ENCODE data around the gene RABEPK.
"Not testable (repeated sequence)": the region's sequence is repeated elsewhere in the genome, so short reads cannot be mapped to it uniquely, and the experiment has no call there.

RABEPK gene

GRCh38 chr9:125214186-125214585 lies 13.8 kb downstream of the RABEPK start:
- Mint-ChIP-seq H3K4me3 (no peak overlapping the region), H3K27me3 (ENCODE audit: low read depth, poor library complexity) (no peaks in the 10 kb centered on the region), H3K36me3 (ENCODE audit: low read depth) (peaks cover 56% of the 10 kb centered on the region), H3K4me1 (no peaks in the 10 kb centered on the region), H3K27ac (peak overlapping the region; percentile 62), H3K9me3 (no peaks in the 10 kb centered on the region)
- no peak for DNase-seq
- no peak for TF ChIP-seq CTCF (IDR thresholded peaks at IDR 0.05)

- H3K4me3 Mint-ChIP-seq: no peak overlapping the region
- H3K36me3 Mint-ChIP-seq (ENCODE audit: low read depth): peaks cover 50% of the 10 kb centered on the region
- H3K9me3 Mint-ChIP-seq: no peaks in the 10 kb centered on the region
- H3K4me1 Mint-ChIP-seq: no peaks in the 10 kb centered on the region
- DNase-seq: no peak
- peak overlapping the region; percentile 66 for H3K27ac Mint-ChIP-seq
- H3K27me3 Mint-ChIP-seq (ENCODE audit: low read depth, poor library complexity): no peaks in the 10 kb centered on the region
- TF ChIP-seq CTCF (IDR thresholded peaks at IDR 0.05): no peak
Observed at GRCh38 chr9:125218621-125219020, 18.3 kb downstream of the RABEPK start.

- H3K36me3 Mint-ChIP-seq (ENCODE audit: low read depth): peaks cover 27% of the 10 kb centered on the region
- not testable (repeated sequence) for DNase-seq; H3K4me1 Mint-ChIP-seq; H3K4me3 Mint-ChIP-seq; H3K9me3 Mint-ChIP-seq; H3K27me3 Mint-ChIP-seq (ENCODE audit: low read depth, poor library complexity); H3K27ac Mint-ChIP-seq
Observed at GRCh38 chr9:125224858-125225257, 24.5 kb downstream of the RABEPK start.

- no peak overlapping the region for H3K27ac Mint-ChIP-seq
- H3K4me3 Mint-ChIP-seq: no peak overlapping the region
- H3K9me3 Mint-ChIP-seq: no peaks in the 10 kb centered on the region
- no peak for DNase-seq
- peaks cover 19% of the 10 kb centered on the region for H3K36me3 Mint-ChIP-seq (ENCODE audit: low read depth)
- H3K4me1 Mint-ChIP-seq: no peaks in the 10 kb centered on the region
- no peak for TF ChIP-seq CTCF (IDR thresholded peaks at IDR 0.05)
- no peaks in the 10 kb centered on the region for H3K27me3 Mint-ChIP-seq (ENCODE audit: low read depth, poor library complexity)
Observed at GRCh38 chr9:125227761-125228160, 27.4 kb downstream of the RABEPK start.

GRCh38 chr9:125233678-125234077 lies 33.3 kb downstream of the RABEPK start:
- no peak overlapping the region for H3K27ac Mint-ChIP-seq

GRCh38 chr9:125234099-125234498 lies 33.8 kb downstream of the RABEPK start:
- not testable (repeated sequence) for DNase-seq; H3K27me3 Mint-ChIP-seq (ENCODE audit: low read depth, poor library complexity); H3K4me3 Mint-ChIP-seq; H3K27ac Mint-ChIP-seq; H3K9me3 Mint-ChIP-seq
- Mint-ChIP-seq H3K36me3 (ENCODE audit: low read depth) (peaks cover 63% of the 10 kb centered on the region), H3K4me1 (peaks cover 40% of the 10 kb centered on the region)

More at GRCh38 chr9:125233678-125234077, 33.3 kb downstream of the RABEPK start:
- no peak for TF ChIP-seq CTCF (IDR thresholded peaks at IDR 0.05)
- Mint-ChIP-seq H3K4me3 (no peak overlapping the region), H3K27me3 (ENCODE audit: low read depth, poor library complexity) (no peaks in the 10 kb centered on the region), H3K9me3 (no peaks in the 10 kb centered on the region), H3K36me3 (ENCODE audit: low read depth) (peaks cover 59% of the 10 kb centered on the region), H3K4me1 (peaks cover 35% of the 10 kb centered on the region)
- no peak for DNase-seq

- Mint-ChIP-seq H3K27ac (peak overlapping the region; percentile 68), H3K9me3 (no peaks in the 10 kb centered on the region), H3K4me3 (peak overlapping the region; percentile 94), H3K27me3 (ENCODE audit: low read depth, poor library complexity) (peaks cover 1% of the 10 kb centered on the region), H3K4me1 (peaks cover 45% of the 10 kb centered on the region), H3K36me3 (ENCODE audit: low read depth) (peaks cover 73% of the 10 kb centered on the region)
- no peak for DNase-seq
- TF ChIP-seq CTCF (IDR thresholded peaks at IDR 0.05): no peak
Observed at GRCh38 chr9:125235804-125236519, 35.6 kb downstream of the RABEPK start.

GRCh38 chr9:125236520-125237159 lies 36.3 kb downstream of the RABEPK start:
- H3K4me1 Mint-ChIP-seq: peaks cover 47% of the 10 kb centered on the region
- H3K27me3 Mint-ChIP-seq (ENCODE audit: low read depth, poor library complexity); H3K9me3 Mint-ChIP-seq; DNase-seq: not testable (repeated sequence)
- H3K27ac Mint-ChIP-seq: peak overlapping the region; percentile 2
- peaks cover 75% of the 10 kb centered on the region for H3K36me3 Mint-ChIP-seq (ENCODE audit: low read depth)
- H3K4me3 Mint-ChIP-seq: peak overlapping the region; percentile 94

Data from nephron progenitor cell (in vitro differentiated cells).